Central memory CD8-positive, alpha-beta T cell (primary cell): ENCODE results near the gene CLEC17A.
"Not testable (repeated sequence)": the region's sequence is repeated elsewhere in the genome, so short reads cannot be mapped to it uniquely, and the experiment has no call there.

ENCODE experiments used
- ATAC-seq: fragments of 150-1000 bp; cut with Tn5 transposase; replicated peaks from 2 replicates; pipeline ENCODE4 v1.10.0; 2022; ENCODE audit warnings: mild to moderate bottlenecking, moderate FRiP score, moderate number of reproducible peaks; ENCODE audit not compliant: poor library complexity, severe bottlenecking; ENCODE audit errors: extremely low read depth
- DNase-seq, 2 donors: peaks; one replicate each; pipeline ENCODE4 v3.0.0; 2021; ENCODE audit warnings: low spot score in 2 of 2
- H3K27ac Mint-ChIP-seq: one replicate; pipeline ENCODE4 v1.8.0; 2022; ENCODE audit warnings: low read depth, mild to moderate bottlenecking, moderate library complexity, mixed read lengths
- H3K27me3 Mint-ChIP-seq: one replicate; pipeline ENCODE4 v1.8.0; 2022; ENCODE audit warnings: mixed read lengths
- H3K36me3 Mint-ChIP-seq: one replicate; pipeline ENCODE4 v1.8.0; 2022; ENCODE audit warnings: mild to moderate bottlenecking, moderate library complexity, mixed read lengths; ENCODE audit not compliant: insufficient read depth
- H3K4me1 Mint-ChIP-seq: one replicate; pipeline ENCODE4 v1.8.0; 2022; ENCODE audit warnings: mixed read lengths
- H3K4me3 Mint-ChIP-seq: one replicate; pipeline ENCODE4 v1.8.0; 2022; ENCODE audit warnings: mild to moderate bottlenecking, moderate library complexity, mixed read lengths
- H3K9me3 Mint-ChIP-seq: one replicate; pipeline ENCODE4 v1.8.0; 2022; ENCODE audit warnings: mixed read lengths

The CLEC17A gene

GRCh38 chr19:14552006-14552360 lies 30.9 kb upstream of the CLEC17A start:
- not testable (repeated sequence) for ATAC-seq, H3K27me3 Mint-ChIP-seq, DNase-seq, H3K9me3 Mint-ChIP-seq
- Mint-ChIP-seq H3K36me3 (peaks cover 23% of the 10 kb centered on the region), H3K27ac (peak overlapping the region; percentile 94), H3K4me3 (peak overlapping the region; percentile 55), H3K4me1 (peaks cover 50% of the 10 kb centered on the region)

- no peaks in the 10 kb centered on the region for H3K27me3 Mint-ChIP-seq
- H3K27ac Mint-ChIP-seq, result no peak overlapping the region
- H3K36me3 Mint-ChIP-seq, result peaks cover 21% of the 10 kb centered on the region
- no peak overlapping the region for H3K4me3 Mint-ChIP-seq
- H3K9me3 Mint-ChIP-seq, result no peaks in the 10 kb centered on the region
- ATAC-seq (no peak), DNase-seq (no peak)
- peaks cover 50% of the 10 kb centered on the region for H3K4me1 Mint-ChIP-seq
Observed at GRCh38 chr19:14553042-14553938, 29.6 kb upstream of the CLEC17A start.

DNA sequence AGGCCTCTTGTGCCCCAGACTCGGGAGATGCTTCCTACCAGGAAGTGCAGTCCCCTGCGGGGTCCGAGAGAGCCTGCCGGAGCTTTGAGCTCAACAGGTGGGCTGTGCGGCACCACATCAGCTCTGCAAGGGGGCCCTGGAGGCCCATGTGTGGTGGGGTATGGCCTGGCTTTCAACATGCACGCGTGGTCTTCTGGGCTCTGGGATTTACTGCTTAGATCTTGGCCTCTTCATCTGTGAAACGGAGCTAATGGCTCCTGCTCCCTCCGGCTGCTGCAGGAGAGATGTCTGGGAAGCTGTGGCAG lies 29.0 kb upstream of the CLEC17A start:
- DNase-seq, result no peak
- no peak for ATAC-seq
- Mint-ChIP-seq H3K27ac (no peak overlapping the region), H3K36me3 (peaks cover 17% of the 10 kb centered on the region), H3K27me3 (no peaks in the 10 kb centered on the region), H3K4me1 (peaks cover 50% of the 10 kb centered on the region), H3K9me3 (no peaks in the 10 kb centered on the region), H3K4me3 (no peak overlapping the region)

DNA sequence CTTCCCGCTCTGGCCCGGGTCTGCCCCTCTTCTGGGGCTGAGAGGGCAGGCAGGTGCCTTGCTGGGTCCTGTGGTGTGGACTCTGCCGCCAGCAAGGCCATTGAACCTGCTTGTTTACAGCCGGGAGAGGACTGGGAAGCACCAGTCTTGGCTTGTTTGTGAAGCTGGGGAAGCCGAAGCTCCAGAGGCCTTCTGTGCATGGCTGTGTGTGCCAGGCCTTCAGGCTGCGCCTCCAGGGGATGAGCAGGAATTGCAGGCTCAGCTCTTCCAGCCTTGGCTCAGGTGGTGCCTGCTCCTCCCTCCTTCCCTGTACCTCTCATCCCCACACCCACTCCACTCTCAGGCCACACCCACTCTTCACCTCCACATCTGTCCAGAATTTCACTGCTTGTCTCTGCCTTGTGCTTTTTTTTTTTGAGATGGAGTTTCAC lies 28.5 kb upstream of the CLEC17A start:
- peaks cover 50% of the 10 kb centered on the region for H3K4me1 Mint-ChIP-seq
- H3K27me3 Mint-ChIP-seq, result no peaks in the 10 kb centered on the region
- H3K9me3 Mint-ChIP-seq, result no peaks in the 10 kb centered on the region
- DNase-seq (no peak), ATAC-seq (no peak)
- H3K4me3 Mint-ChIP-seq, result no peak overlapping the region
- H3K27ac Mint-ChIP-seq, result peak overlapping the region; percentile 46
- H3K36me3 Mint-ChIP-seq, result peaks cover 14% of the 10 kb centered on the region

- DNase-seq (no peak), ATAC-seq (no peak)
- Mint-ChIP-seq H3K27ac (peak overlapping the region; percentile 77), H3K27me3 (no peaks in the 10 kb centered on the region), H3K9me3 (no peaks in the 10 kb centered on the region), H3K4me3 (peak overlapping the region; percentile 61), H3K36me3 (peaks cover 11% of the 10 kb centered on the region), H3K4me1 (peaks cover 44% of the 10 kb centered on the region)
Observed at GRCh38 chr19:14555918-14556661, 26.8 kb upstream of the CLEC17A start.

GRCh38 chr19:14556662-14557188 lies 26.2 kb upstream of the CLEC17A start:
- Mint-ChIP-seq H3K4me1 (peaks cover 38% of the 10 kb centered on the region), H3K9me3 (no peaks in the 10 kb centered on the region), H3K4me3 (peak overlapping the region; percentile 61), H3K36me3 (peaks cover 9% of the 10 kb centered on the region), H3K27ac (peak overlapping the region; percentile 77), H3K27me3 (no peaks in the 10 kb centered on the region)
- ATAC-seq (peak; percentile 70), DNase-seq (peak; percentile 42 to 52)

GRCh38 chr19:14558370-14559066 lies 24.4 kb upstream of the CLEC17A start:
- no peaks in the 10 kb centered on the region for H3K27me3 Mint-ChIP-seq
- peaks cover 33% of the 10 kb centered on the region for H3K4me1 Mint-ChIP-seq
- no peaks in the 10 kb centered on the region for H3K9me3 Mint-ChIP-seq
- H3K4me3 Mint-ChIP-seq, result no peak overlapping the region
- no peak for ATAC-seq
- H3K36me3 Mint-ChIP-seq, result peaks cover 6% of the 10 kb centered on the region
- DNase-seq, result no peak
- no peak overlapping the region for H3K27ac Mint-ChIP-seq

DNA sequence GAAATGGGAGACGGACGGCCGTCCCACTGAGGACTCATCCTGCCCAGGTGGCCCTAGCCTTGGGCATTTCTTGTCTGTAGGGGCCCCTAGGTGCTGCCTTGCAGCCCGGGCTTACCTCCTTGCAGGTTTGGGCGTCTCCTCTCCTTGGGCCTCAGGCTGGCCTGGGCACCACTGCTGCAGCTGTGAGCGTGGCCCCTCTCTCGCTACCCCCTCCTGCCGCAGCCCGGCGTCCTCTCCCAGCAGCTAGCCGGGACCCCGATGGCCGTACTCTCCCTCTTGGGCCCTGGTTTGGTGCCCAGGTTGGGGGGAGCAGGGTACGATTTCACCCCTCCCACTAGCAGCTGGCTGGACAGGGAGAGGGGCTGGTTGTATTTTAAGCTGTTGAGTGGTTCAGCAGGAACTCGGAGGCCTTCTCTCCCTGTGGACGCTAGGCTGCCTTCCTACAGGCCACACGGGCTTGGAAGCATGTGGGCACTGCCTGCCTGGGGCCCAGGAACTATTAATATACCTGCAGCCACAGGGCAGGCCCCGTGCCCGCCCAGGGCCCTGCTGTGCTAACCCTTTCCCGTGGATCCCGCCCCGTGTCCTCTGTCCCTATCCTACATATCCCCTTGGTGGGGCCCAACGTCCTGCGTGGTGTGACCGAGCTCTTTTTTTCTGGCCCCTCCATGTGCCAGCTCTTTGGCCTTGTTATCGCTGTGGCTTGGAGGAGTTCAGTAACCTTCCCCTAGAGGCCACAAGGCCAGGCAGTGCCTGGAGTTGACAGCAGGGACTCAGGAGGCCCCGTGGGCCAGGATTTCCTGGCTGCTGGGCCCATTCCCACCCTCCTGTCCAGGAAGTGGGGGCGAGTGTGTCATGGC lies 22.7 kb upstream of the CLEC17A start:
- no peak for ATAC-seq
- no peak overlapping the region for H3K27ac Mint-ChIP-seq

GRCh38 chr19:14560776-14561108 lies 22.1 kb upstream of the CLEC17A start:
- Mint-ChIP-seq H3K4me3 (no peak overlapping the region), H3K27ac (no peak overlapping the region), H3K36me3 (peaks cover 15% of the 10 kb centered on the region), H3K4me1 (peaks cover 32% of the 10 kb centered on the region), H3K9me3 (no peaks in the 10 kb centered on the region), H3K27me3 (no peaks in the 10 kb centered on the region)
- ATAC-seq, result no peak
- no peak for DNase-seq

More for the DNA sequence above, 22.7 kb upstream of the CLEC17A start:
- Mint-ChIP-seq H3K36me3 (peaks cover 10% of the 10 kb centered on the region), H3K4me1 (peaks cover 33% of the 10 kb centered on the region), H3K27me3 (no peaks in the 10 kb centered on the region), H3K4me3 (no peak overlapping the region), H3K9me3 (no peaks in the 10 kb centered on the region)
- no peak for DNase-seq

DNA sequence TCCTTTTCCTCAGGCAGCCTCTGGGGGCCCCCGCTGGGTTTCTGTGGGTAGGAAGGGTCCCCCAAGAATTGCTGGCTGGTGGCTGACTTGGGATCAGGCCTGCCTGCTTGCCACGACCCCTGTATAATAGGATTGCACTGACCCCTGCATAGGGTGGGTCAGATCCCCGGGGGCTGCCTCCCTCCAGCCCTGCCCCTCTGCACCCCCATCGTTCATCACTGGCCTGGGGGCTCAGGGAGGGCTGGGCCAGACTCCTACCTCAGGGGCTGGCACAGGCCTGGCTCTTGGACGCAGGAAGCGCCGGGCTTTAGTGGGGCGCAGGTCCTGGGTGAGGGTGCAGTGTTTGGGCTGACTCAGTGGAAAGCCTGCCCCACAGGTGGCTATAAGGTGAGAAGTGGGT lies 21.6 kb upstream of the CLEC17A start:
- H3K27me3 Mint-ChIP-seq, result no peaks in the 10 kb centered on the region
- no peaks in the 10 kb centered on the region for H3K9me3 Mint-ChIP-seq
- peaks cover 14% of the 10 kb centered on the region for H3K36me3 Mint-ChIP-seq
- peak overlapping the region; percentile 76 for H3K27ac Mint-ChIP-seq
- no peak overlapping the region for H3K4me3 Mint-ChIP-seq
- H3K4me1 Mint-ChIP-seq, result peaks cover 32% of the 10 kb centered on the region
- no peak for ATAC-seq
- DNase-seq, result no peak

DNA sequence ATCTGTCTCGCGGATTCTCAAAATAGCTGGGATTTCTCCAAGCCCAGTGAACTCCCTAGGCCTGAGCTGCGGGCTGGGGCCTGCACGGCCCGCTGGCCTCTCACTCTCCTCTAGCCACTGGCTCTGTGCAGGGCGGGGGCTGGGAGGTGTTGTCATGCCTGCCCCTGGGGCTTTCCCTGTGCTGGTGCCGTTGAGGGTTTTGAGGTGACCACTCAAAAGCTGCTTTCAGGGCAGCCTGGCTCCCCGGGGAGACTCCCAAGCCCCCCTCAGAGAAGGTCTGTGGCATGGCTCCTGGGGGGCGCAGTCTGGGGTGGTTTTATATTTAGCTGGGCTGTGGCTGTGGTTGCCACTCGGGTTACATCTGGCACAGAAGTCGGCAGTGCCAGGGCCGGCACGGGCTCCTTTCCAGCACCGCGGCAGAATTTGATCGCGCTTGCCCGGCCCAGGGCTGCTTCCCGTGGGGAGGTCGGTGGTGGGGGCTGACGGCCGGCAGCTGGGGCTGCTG lies 21.0 kb upstream of the CLEC17A start:
- Mint-ChIP-seq H3K27ac (peak overlapping the region; percentile 76), H3K27me3 (no peaks in the 10 kb centered on the region), H3K4me3 (peak overlapping the region; percentile 46), H3K4me1 (peaks cover 27% of the 10 kb centered on the region), H3K36me3 (peaks cover 15% of the 10 kb centered on the region), H3K9me3 (no peaks in the 10 kb centered on the region)
- ATAC-seq (peak; percentile 16), DNase-seq (no peak)
